ENCODE data around the gene RPA3. TPM values are rescaled to one million over a fixed set of nuclear protein-coding genes. Genes with fewer than 3 reads are reported as not detected.

The RPA3 gene
- total RNA-seq, 1 experiment from 2014 or later, result 108 TPM

DNA sequence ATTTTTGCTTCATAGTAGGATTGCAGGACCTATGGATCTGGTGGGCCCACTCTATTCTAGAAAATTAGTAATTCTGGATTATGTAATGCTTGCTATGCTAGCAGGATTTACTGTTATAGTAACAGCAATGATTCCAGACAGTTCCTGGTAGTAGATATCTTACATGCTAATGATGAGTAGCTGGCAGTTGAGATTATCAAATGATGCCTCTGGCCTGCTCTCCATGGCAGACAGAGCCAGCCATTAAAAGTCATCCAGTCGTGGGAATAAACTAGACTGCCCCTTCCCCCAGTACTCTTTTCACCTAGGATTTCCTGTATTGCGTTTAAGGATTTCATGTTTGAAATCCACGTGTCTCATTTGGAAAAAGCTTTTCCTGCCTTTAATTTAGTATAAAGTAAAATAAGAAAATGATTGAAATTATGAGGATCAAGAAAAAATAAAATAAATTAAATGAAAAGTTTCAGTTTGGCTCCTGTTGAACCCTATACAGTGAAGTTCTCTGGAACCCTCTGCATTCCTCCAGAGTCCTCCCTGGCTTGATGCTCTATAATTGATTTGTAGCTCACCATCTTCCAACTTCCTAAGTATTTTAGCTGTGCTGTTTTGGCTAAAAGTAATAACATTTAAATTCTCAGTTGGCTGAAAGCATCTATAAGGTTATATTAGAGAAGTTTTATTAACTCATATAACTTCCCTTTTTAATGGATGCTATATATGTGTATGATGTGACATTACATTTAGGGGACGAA is 63.3 kb downstream of the RPA3 start:
- Histone ChIP-seq H3K18ac (ENCODE audit: insufficient read length, low read depth, low read length) (no peak overlapping the region), H2AK5ac (ENCODE audit: insufficient read length, low read length) (no peak overlapping the region), H3K56ac (ENCODE audit: insufficient read length, low read depth, low read length) (no peak overlapping the region), H3K9me3 (ENCODE audit: control insufficient read depth, low read depth, low read length) (no peaks in the 10 kb centered on the region), H3K79me1 (ENCODE audit: insufficient read depth, low read depth, low read length, poor library complexity, severe bottlenecking) (peaks cover 4% of the 10 kb centered on the region), H3K9ac (ENCODE audit: extremely low read depth, insufficient read length, low read length) (no peak overlapping the region), H3K4ac (ENCODE audit: low read depth, low read length) (no peak overlapping the region), H4K8ac (replicated peaks; ENCODE audit: insufficient read length, low read depth, low read length) (no peak overlapping the region), H3T11ph (ENCODE audit: low read length) (no peak overlapping the region), H4K5ac (ENCODE audit: insufficient read length, low read depth, low read length) (no peak overlapping the region), H2BK5ac (ENCODE audit: insufficient read length, low read length) (no peak overlapping the region), H4K20me1 (ENCODE audit: control insufficient read depth, insufficient read depth, insufficient read length) (no peaks in the 10 kb centered on the region), H2BK12ac (ENCODE audit: insufficient read length, low read depth, low read length) (no peak overlapping the region), H3K4me2 (ENCODE audit: insufficient read depth, insufficient read length, low read length) (no peak overlapping the region), H3K27me3 (ENCODE audit: insufficient read depth, low read length) (no peaks in the 10 kb centered on the region), H3K23me2 (ENCODE audit: insufficient read length, low read depth, low read length, poor library complexity, severe bottlenecking) (no peaks in the 10 kb centered on the region), H2BK20ac (ENCODE audit: low read depth, low read length, poor library complexity, severe bottlenecking) (no peak overlapping the region), H3K14ac (ENCODE audit: insufficient read depth, low read length) (no peak overlapping the region), H3K79me2 (ENCODE audit: insufficient read depth, low read length) (no peaks in the 10 kb centered on the region; the same call in 1 of the 2 replicates), H2BK15ac (ENCODE audit: low read depth, low read length) (no peak overlapping the region), H2AFZ (ENCODE audit: low read length) (no peak overlapping the region), H3K23ac (ENCODE audit: insufficient read length, low read depth, low read length) (no peak overlapping the region), H3K27ac (ENCODE audit: insufficient read length, low read depth, low read length) (no peak overlapping the region), H2BK120ac (ENCODE audit: low read depth, low read length, poor library complexity, severe bottlenecking) (no peak overlapping the region), H3K4me1 (ENCODE audit: insufficient read depth, low read length) (no peaks in the 10 kb centered on the region), H4K91ac (ENCODE audit: insufficient read length, low read depth, low read length) (no peak overlapping the region)
- no peak overlapping the region for H3K4me3 Mint-ChIP-seq
- H3K9me3 Mint-ChIP-seq, result peaks cover 20 to 28% of the 10 kb centered on the region in 2 experiments
- H3K4me1 Mint-ChIP-seq, result peaks cover 8 to 17% of the 10 kb centered on the region in 2 experiments; a peak in 3 of 4 replicates
- peaks cover 18 to 32% (median 22%) of the 10 kb centered on the region in 3 experiments for H3K36me3 Mint-ChIP-seq (ENCODE audit: insufficient read depth in 1 of 3, low read depth in 3 of 3)
- TF ChIP-seq, protein P1, sequence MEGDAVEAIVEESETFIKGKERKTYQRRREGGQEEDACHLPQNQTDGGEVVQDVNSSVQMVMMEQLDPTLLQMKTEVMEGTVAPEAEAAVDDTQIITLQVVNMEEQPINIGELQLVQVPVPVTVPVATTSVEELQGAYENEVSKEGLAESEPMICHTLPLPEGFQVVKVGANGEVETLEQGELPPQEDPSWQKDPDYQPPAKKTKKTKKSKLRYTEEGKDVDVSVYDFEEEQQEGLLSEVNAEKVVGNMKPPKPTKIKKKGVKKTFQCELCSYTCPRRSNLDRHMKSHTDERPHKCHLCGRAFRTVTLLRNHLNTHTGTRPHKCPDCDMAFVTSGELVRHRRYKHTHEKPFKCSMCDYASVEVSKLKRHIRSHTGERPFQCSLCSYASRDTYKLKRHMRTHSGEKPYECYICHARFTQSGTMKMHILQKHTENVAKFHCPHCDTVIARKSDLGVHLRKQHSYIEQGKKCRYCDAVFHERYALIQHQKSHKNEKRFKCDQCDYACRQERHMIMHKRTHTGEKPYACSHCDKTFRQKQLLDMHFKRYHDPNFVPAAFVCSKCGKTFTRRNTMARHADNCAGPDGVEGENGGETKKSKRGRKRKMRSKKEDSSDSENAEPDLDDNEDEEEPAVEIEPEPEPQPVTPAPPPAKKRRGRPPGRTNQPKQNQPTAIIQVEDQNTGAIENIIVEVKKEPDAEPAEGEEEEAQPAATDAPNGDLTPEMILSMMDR (conservative IDR thresholded peaks at IDR 0.05), result no peak
- no peak for DNase-seq
- H3K27ac Mint-ChIP-seq, result no peak overlapping the region
- no CpG with 5 or more reads among the region's 4 CpGs for WGBS (ENCODE audit: extremely low coverage, insufficient read length, low lambda C conversion rate)
- H3K27me3 Mint-ChIP-seq (ENCODE audit: low read depth), result no peaks in the 10 kb centered on the region
